H1 (cell line): Measurements from ENCODE around the gene LRRC4. TPM values are rescaled to one million over a fixed set of nuclear protein-coding genes. Genes with fewer than 3 reads are reported as not detected.

ENCODE experiments used
- CTCF ChIA-PET: fragments of 300-600 bp; sonication (Branson Sonifier 250); formaldehyde crosslinking; loops from one replicate; lab custom pipeline; 2021; ENCODE audit not compliant: partially characterized antibody; lab: Charles Lee
- POLR2A ChIA-PET: fragments of 300-600 bp; sonication (Branson Sonifier 250); formaldehyde crosslinking; loops from one replicate; lab custom pipeline; 2021; ENCODE audit warnings: inconsistent platforms; ENCODE audit not compliant: partially characterized antibody; lab: Charles Lee
- DNase-seq, 2 experiments: peaks; one replicate each; pipeline versions ENCODE4 v3.0.0 to v3.0.0-alpha.2; 2010 to 2022; ENCODE audit warnings: low spot score in 2 of 2, low read depth in 1 of 2, mixed read lengths in 1 of 2
- FAIRE-seq: peaks from 2 replicates; lab custom pipeline; 2011; peaks lifted over from hg19 to GRCh38; lab: Jason Lieb, UNC
- H2AFZ ChIP-seq: 2 replicates; pipeline ENCODE4 v1.8.1; 2012; ENCODE audit warnings: low read length, inconsistent platforms
- H2AK5ac ChIP-seq: 2 replicates; pipeline ENCODE4 v1.6.1; 2013; ENCODE audit warnings: low read depth, low read length
- H2BK120ac ChIP-seq: replicated peaks from 2 replicates; pipeline ENCODE3; 2013; ENCODE audit warnings: low read depth, low read length, inconsistent platforms
- H2BK12ac ChIP-seq: 2 replicates; pipeline ENCODE4 v1.6.1; 2013; ENCODE audit warnings: low read depth, low read length
- H2BK15ac ChIP-seq: 2 replicates; pipeline ENCODE4 v1.6.1; 2013; ENCODE audit warnings: low read length
- H2BK20ac ChIP-seq: 2 replicates; pipeline ENCODE4 v1.6.1; 2013; ENCODE audit warnings: low read length
- H2BK5ac ChIP-seq: 2 replicates; pipeline ENCODE4 v1.6.1; 2013; ENCODE audit warnings: low read depth, low read length
- H3K14ac ChIP-seq: 2 replicates; pipeline ENCODE4 v1.6.1; 2013; ENCODE audit warnings: inconsistent platforms; ENCODE audit not compliant: insufficient read length
- H3K18ac ChIP-seq: 2 replicates; pipeline ENCODE4 v1.6.1; 2013; ENCODE audit warnings: low read length; ENCODE audit errors: extremely low read depth
- H3K23ac ChIP-seq: 2 replicates; pipeline ENCODE4 v1.6.1; 2013; ENCODE audit warnings: inconsistent platforms; ENCODE audit not compliant: insufficient read length
- H3K23me2 ChIP-seq: 2 replicates; pipeline ENCODE4 v1.6.1; 2013; ENCODE audit warnings: low read depth, low read length
- H3K27ac ChIP-seq: 2 replicates; pipeline ENCODE4 v1.6.1; 2011; ENCODE audit warnings: low read depth, low read length, inconsistent platforms
- H3K27me3 ChIP-seq, 4 experiments: replicated peaks in 1 of 4; 1 replicate in 1 of 4; 2 replicates in 3 of 4; pipeline versions ENCODE4 v1.6.1 to v1.8.1; 2011 to 2013; ENCODE audit warnings: low read length in 3 of 4, mild to moderate bottlenecking in 3 of 4, inconsistent platforms in 2 of 4, mixed read lengths in 2 of 4, moderate library complexity in 1 of 4; ENCODE audit not compliant: control insufficient read depth in 3 of 4, insufficient read depth in 3 of 4; ENCODE audit errors: extremely low read depth in 1 of 4
- H3K36me3 ChIP-seq, 4 experiments: 2 replicates each; pipeline versions ENCODE4 v1.6.1 to v1.8.1; 2011 to 2013; ENCODE audit warnings: mild to moderate bottlenecking in 4 of 4, low read length in 3 of 4, moderate library complexity in 2 of 4, control low read depth in 1 of 4, inconsistent platforms in 1 of 4; ENCODE audit not compliant: insufficient read depth in 4 of 4, control insufficient read depth in 2 of 4
- H3K4ac ChIP-seq: replicated peaks from 2 replicates; pipeline ENCODE3; 2013; ENCODE audit warnings: low read length, low read depth, mixed read lengths, inconsistent platforms; ENCODE audit not compliant: insufficient read length
- H3K4me1 ChIP-seq, 4 experiments: replicated peaks in 1 of 4; 1 replicate in 1 of 4; 2 replicates in 3 of 4; pipeline versions ENCODE4 v1.6.1 to v1.8.1; 2011 to 2013; ENCODE audit warnings: low read length in 3 of 4, inconsistent platforms in 2 of 4, mixed read lengths in 1 of 4; ENCODE audit not compliant: insufficient read depth in 4 of 4, control insufficient read depth in 3 of 4
- H3K4me2 ChIP-seq, 2 experiments: 2 replicates each; pipeline versions ENCODE4 v1.6.1 to v1.8.1; 2011 to 2013; ENCODE audit warnings: low read depth in 2 of 2, low read length in 2 of 2, control low read depth in 1 of 2, inconsistent platforms in 1 of 2, mild to moderate bottlenecking in 1 of 2; ENCODE audit not compliant: insufficient read depth in 1 of 2
- H3K4me3 ChIP-seq, 4 experiments: fragments of 200-600, 300-600 bp in 1 of 4; sonication (generic), shearing (Covaris generic), sonication (Bioruptor Twin) in 1 of 4; 2 replicates each; pipeline versions ENCODE4 v1.5.1 to v1.8.1; 2011 to 2016; ENCODE audit warnings: low read length in 4 of 4, low read depth in 3 of 4, control low read depth in 2 of 4, inconsistent platforms in 2 of 4, mild to moderate bottlenecking in 2 of 4, mixed read lengths in 1 of 4, moderate library complexity in 1 of 4; ENCODE audit not compliant: insufficient read depth in 2 of 4; ENCODE audit errors: extremely low read depth in 1 of 4
- H3K56ac ChIP-seq: replicated peaks from 2 replicates; pipeline ENCODE3; 2013; ENCODE audit warnings: low read depth, mild to moderate bottlenecking, mixed read lengths, low read length, inconsistent platforms; ENCODE audit not compliant: insufficient read length
- H3K79me1 ChIP-seq: 2 replicates; pipeline ENCODE4 v1.6.1; 2013; ENCODE audit warnings: low read depth, low read length, control low read depth
- H3K79me2 ChIP-seq, 2 experiments: 2 replicates each; pipeline versions ENCODE4 v1.6.1 to v1.8.1; 2012 to 2013; ENCODE audit warnings: low read length in 2 of 2, mild to moderate bottlenecking in 2 of 2, inconsistent platforms in 1 of 2; ENCODE audit not compliant: insufficient read depth in 2 of 2, control insufficient read depth in 1 of 2
- H3K9ac ChIP-seq, 4 experiments: replicated peaks in 1 of 4; 1 replicate in 1 of 4; 2 replicates in 3 of 4; pipeline versions ENCODE4 v1.6.1 to v1.8.1; 2011 to 2013; ENCODE audit warnings: low read depth in 3 of 4, low read length in 3 of 4, control low read depth in 2 of 4, mild to moderate bottlenecking in 2 of 4, moderate library complexity in 2 of 4, inconsistent platforms in 1 of 4; ENCODE audit errors: extremely low read depth in 1 of 4
- H3K9me3 ChIP-seq, 2 experiments: 2 replicates each; pipeline versions ENCODE4 v1.6.1 to v1.8.1; 2012 to 2013; ENCODE audit warnings: mild to moderate bottlenecking in 2 of 2, moderate library complexity in 2 of 2, control low read depth in 1 of 2, inconsistent platforms in 1 of 2, low read depth in 1 of 2, low read length in 1 of 2, mixed read lengths in 1 of 2; ENCODE audit not compliant: insufficient read depth in 2 of 2
- H4K20me1 ChIP-seq, 2 experiments: replicated peaks in 1 of 2; 2 replicates each; pipeline versions ENCODE3 to v1.8.1; 2011 to 2013; ENCODE audit warnings: inconsistent platforms in 2 of 2, low read length in 2 of 2, mild to moderate bottlenecking in 1 of 2; ENCODE audit not compliant: insufficient read depth in 2 of 2, control insufficient read depth in 1 of 2
- H4K5ac ChIP-seq: 2 replicates; pipeline ENCODE4 v1.6.1; 2013; ENCODE audit warnings: low read length, low read depth, mixed read lengths, inconsistent platforms; ENCODE audit not compliant: insufficient read length
- H4K8ac ChIP-seq: 2 replicates; pipeline ENCODE4 v1.8.0; 2013; ENCODE audit warnings: mild to moderate bottlenecking, moderate library complexity, low read length, inconsistent platforms; ENCODE audit not compliant: insufficient read depth; ENCODE audit errors: extremely low read depth
- H4K91ac ChIP-seq: replicated peaks from 2 replicates; pipeline ENCODE3; 2013; ENCODE audit warnings: low read length, mixed read lengths, inconsistent platforms; ENCODE audit not compliant: insufficient read length
- ATF2 ChIP-seq: IDR thresholded peaks from 2 replicates; pipeline ENCODE4 v1.6.1; 2012; ENCODE audit warnings: low read length, inconsistent platforms
- CREB1 ChIP-seq: IDR thresholded peaks from 2 replicates; pipeline ENCODE4 v1.6.1; 2012; ENCODE audit warnings: inconsistent platforms
- GABPA ChIP-seq: IDR thresholded peaks from 2 replicates; pipeline ENCODE4 v1.6.1; 2011; ENCODE audit warnings: mild to moderate bottlenecking, low read length, moderate library complexity, borderline replicate concordance; ENCODE audit not compliant: insufficient read depth
- HDAC2 ChIP-seq, 2 experiments: fragments of 300-600 bp in 1 of 2; sonication (generic) in 1 of 2; IDR thresholded peaks; 2 replicates each; pipeline ENCODE4 v1.6.1; 2011 to 2012; ENCODE audit warnings: low read depth in 2 of 2, low read length in 2 of 2, mild to moderate bottlenecking in 2 of 2, moderate library complexity in 2 of 2, borderline replicate concordance in 1 of 2, inconsistent platforms in 1 of 2
- JUN ChIP-seq: IDR thresholded peaks from 2 replicates; pipeline ENCODE4 v1.6.1; 2011; ENCODE audit warnings: low read depth, mild to moderate bottlenecking, improper control_type of control experiment, low read length
- NANOG ChIP-seq: IDR thresholded peaks from 2 replicates; pipeline ENCODE4 v1.6.1; 2011; ENCODE audit warnings: low read length, low read depth, mild to moderate bottlenecking, inconsistent platforms; ENCODE audit not compliant: insufficient read depth, poor library complexity, severe bottlenecking
- SAP30 ChIP-seq: fragments of 300-600 bp; sonication (generic); IDR thresholded peaks from 2 replicates; pipeline ENCODE4 v1.7.1; 2012; ENCODE audit warnings: low read length, moderate library complexity, mild to moderate bottlenecking, inconsistent platforms; ENCODE audit not compliant: insufficient read depth, insufficient replicate concordance
- USF2 ChIP-seq: IDR thresholded peaks from 2 replicates; pipeline ENCODE4 v1.6.1; 2011; ENCODE audit warnings: low read length, improper control_type of control experiment
- WGBS, 2 experiments: shearing (Covaris generic) in 1 of 2; methylation state at CpG; one replicate each; pipeline versions ENCODE4 v1.1.6 to v1.1.7; 2013 to 2015; ENCODE audit warnings: low lambda C conversion rate in 2 of 2, mixed read lengths in 2 of 2, inconsistent platforms in 1 of 2, low coverage in 1 of 2, missing lambda C conversion rate in 1 of 2; ENCODE audit not compliant: insufficient replicate concordance in 2 of 2, insufficient coverage in 1 of 2, insufficient read length in 1 of 2; ENCODE audit errors: extremely low coverage in 1 of 2, missing lambda C conversion rate in 1 of 2; 5-methylcytosine and 5-hydroxymethylcytosine counted together
- polyA plus RNA-seq, 7 experiments: library from polyadenylated mRNA; depleted of rRNA in 3 of 7; stranded (reverse) in 5 of 7; unstranded in 2 of 7; fragments of >200 nt in 5 of 7; fragments of 200-250 nt in 2 of 7; gene quantifications; 1 replicate in 5 of 7; 2 replicates in 1 of 7; 4 replicates in 1 of 7; pipeline versions ENCODE4 v1.2.1 to v1.2.3, GENCODE V29; 2011 to 2013; ENCODE audit warnings: missing spikeins in 2 of 7, mixed read lengths in 2 of 7
- total RNA-seq: library from RNA; stranded (reverse); fragmentation: NEBNext Ultra II Directional; extraction: Animal tissue kit (Norgen Biotek cat#: 25700); gene quantifications from 2 replicates; pipeline ENCODE4 v1.2.1, GENCODE V29; 2021

Gene LRRC4
- total and polyA plus RNA-seq, 2 of the 8 experiments (the other 6 are each of a cell fraction or from before 2014, with no cell fraction given) = 13.4 to 16.4 TPM

GRCh38 chr7:128027485-128027980 lies 3.7 kb downstream of the LRRC4 start:
- H3K79me1 ChIP-seq = peaks cover 2% of the 10 kb centered on the region; the same call in 1 of the 2 replicates
- FAIRE-seq (no peak), DNase-seq (no peak)
- H2BK20ac ChIP-seq = no peak overlapping the region
- no peak overlapping the region for H3K4ac ChIP-seq
- peaks cover 0 to 10% (median 4%) of the 10 kb centered on the region in 4 experiments; a peak in 5 of 7 replicates for H3K27me3 ChIP-seq
- H3K56ac ChIP-seq = no peak overlapping the region
- no peak overlapping the region for H3K18ac ChIP-seq
- H2BK12ac ChIP-seq = no peak overlapping the region
- no peak overlapping the region for H2BK120ac ChIP-seq
- peaks cover 6 to 20% (median 11%) of the 10 kb centered on the region in 4 experiments for H3K4me1 ChIP-seq
- H3K4me2 ChIP-seq = peak overlapping the region; percentile 44 to 47; a peak in 2 of 4 replicates
- peaks cover 16 to 22% of the 10 kb centered on the region in 2 experiments for H4K20me1 ChIP-seq
- no peak overlapping the region for H4K5ac ChIP-seq
- H3K9me3 ChIP-seq = no peaks in the 10 kb centered on the region
- ChIA-PET POLR2A (interaction anchor here (1.5 kb wide), 1 partner anchor 8 kb away, joined by 5 read pairs; no protein-coding TSS in a partner anchor), CTCF (interaction anchor here (0.7 to 3.8 kb wide), 8 partner anchors 10 to 412 kb away, joined by 3 to 23 read pairs (median 4); no protein-coding TSS in a partner anchor)
- H3K9ac ChIP-seq = no peak overlapping the region
- no peak overlapping the region for H3K14ac ChIP-seq
- H3K23ac ChIP-seq = no peak overlapping the region
- peak overlapping the region in 1 of 4 experiments; percentile 35; a peak in 1 of 8 replicates for H3K4me3 ChIP-seq
- no peak overlapping the region for H2AFZ ChIP-seq
- no peak overlapping the region for H4K8ac ChIP-seq
- H2AK5ac ChIP-seq = no peak overlapping the region
- peaks cover 12% of the 10 kb centered on the region for H3K23me2 ChIP-seq
- H2BK15ac ChIP-seq = no peak overlapping the region
- H4K91ac ChIP-seq = no peak overlapping the region
- H3K79me2 ChIP-seq = peaks cover 0 to 31% of the 10 kb centered on the region in 2 experiments; a peak in 2 of 4 replicates
- 57% methylated on average over 4 of the region's 4 CpGs; no CpG with 5 or more reads in 1 of the 2 experiments for WGBS, 2 experiments
- no peak overlapping the region for H3K27ac ChIP-seq
- H3K36me3 ChIP-seq = peaks cover 0 to 4% (median 1%) of the 10 kb centered on the region in 4 experiments; a peak in 2 of 8 replicates
- H2BK5ac ChIP-seq = no peak overlapping the region
- no peak for TF ChIP-seq NANOG
- TF ChIP-seq GABPA = no peak
- no peak for TF ChIP-seq SAP30
- TF ChIP-seq HDAC2 (IDR thresholded peaks at IDR 0.05; ENCODE audit: borderline replicate concordance in 1 of 2, low read depth in 2 of 2, low read length in 2 of 2) = no peak
- TF ChIP-seq USF2 = no peak
- TF ChIP-seq CREB1 = no peak
- TF ChIP-seq ATF2 = no peak
- no peak for TF ChIP-seq JUN
